Cardiac muscle cell (in vitro differentiated cells and primary cell): Measurements from ENCODE around the gene AHNAK. TPM values are rescaled to one million over a fixed set of nuclear protein-coding genes. Genes with fewer than 3 reads are reported as not detected.
A peak's percentile ranks its signal among the peaks of the same experiment; 100 is the strongest.

Experiments used
- DNase-seq, 2 donors: peaks; one replicate each; pipeline versions ENCODE4 v3.0.0 to v3.0.0-alpha.2; 2010 to 2017; ENCODE audit warnings: low read depth in 1 of 2, low spot score in 1 of 2
- H3K27ac ChIP-seq: fragments of 200-600 bp; sonication (generic); 2 replicates; pipeline ENCODE4 v1.5.1; 2016
- H3K27me3 ChIP-seq: fragments of 200-600 bp; sonication (generic); 2 replicates; pipeline ENCODE4 v1.6.0; 2016; ENCODE audit warnings: control low read depth
- H3K36me3 ChIP-seq: fragments of 200-600 bp; sonication (generic); 2 replicates; pipeline ENCODE4 v1.5.1; 2016; ENCODE audit warnings: control low read depth
- H3K4me1 ChIP-seq: fragments of 200-600 bp; sonication (generic); 2 replicates; pipeline ENCODE4 v1.8.1; 2017; ENCODE audit warnings: low read depth, mild to moderate bottlenecking, mixed run types
- H3K4me3 ChIP-seq: fragments of 200-600 bp; sonication (generic); 2 replicates; pipeline ENCODE4 v1.5.1; 2016; ENCODE audit warnings: mild to moderate bottlenecking
- H3K9me3 ChIP-seq: fragments of 200-600 bp; sonication (generic); 2 replicates; pipeline ENCODE4 v1.5.1; 2017; ENCODE audit warnings: low read depth, mild to moderate bottlenecking, control low read depth
- CTCF ChIP-seq: IDR thresholded peaks from 2 replicates; pipeline ENCODE4 v1.5.1; 2012; ENCODE audit warnings: low read depth, mild to moderate bottlenecking, low read length
- polyA plus RNA-seq: library from polyadenylated mRNA; unstranded; fragments of >200 nt; fragmentation: Nextera tagmentation; extraction: Ambion mirVana; gene quantifications from 2 replicates; pipeline ENCODE4 v1.2.1, GENCODE V29; 2016
- total RNA-seq: library from RNA; depleted of rRNA; stranded (reverse); fragments of >200 nt; gene quantifications from 2 replicates; pipeline ENCODE4 v1.2.3, GENCODE V29; 2016

AHNAK gene
- total and polyA plus RNA-seq, 2 experiments from 2014 or later = 13.4 to 77.1 TPM

- no peaks in the 10 kb centered on the region for H3K9me3 ChIP-seq
- no peaks in the 10 kb centered on the region for H3K27me3 ChIP-seq
These were observed 66.9 kb downstream of the AHNAK start for GRCh38 chr11:62479631-62480201.

GRCh38 chr11:62477927-62478326 is 68.7 kb downstream of the AHNAK start:
- Histone ChIP-seq H3K9me3 (no peaks in the 10 kb centered on the region), H3K36me3 (no peaks in the 10 kb centered on the region), H3K4me1 (peaks cover 24% of the 10 kb centered on the region), H3K4me3 (no peak overlapping the region), H3K27ac (peak overlapping the region; percentile 30), H3K27me3 (no peaks in the 10 kb centered on the region)
- DNase-seq = no peak
- no peak for TF ChIP-seq CTCF

More at GRCh38 chr11:62479631-62480201, 66.9 kb downstream of the AHNAK start:
- no peak for TF ChIP-seq CTCF
- Histone ChIP-seq H3K4me3 (no peak overlapping the region), H3K4me1 (peaks cover 24% of the 10 kb centered on the region), H3K27ac (peak overlapping the region; percentile 81), H3K36me3 (no peaks in the 10 kb centered on the region)
- DNase-seq = peak in 1 of 2 donors; percentile 31

GRCh38 chr11:62472063-62472884 is 74.3 kb downstream of the AHNAK start:
- peak overlapping the region; percentile 92 for H3K27ac ChIP-seq

GRCh38 chr11:62471603-62472002 is 75.0 kb downstream of the AHNAK start:
- Histone ChIP-seq H3K36me3 (no peaks in the 10 kb centered on the region), H3K27me3 (no peaks in the 10 kb centered on the region), H3K4me1 (peaks cover 14% of the 10 kb centered on the region), H3K27ac (peak overlapping the region; percentile 92), H3K4me3 (no peak overlapping the region), H3K9me3 (no peaks in the 10 kb centered on the region)
- no peak for TF ChIP-seq CTCF
- no peak for DNase-seq

More at GRCh38 chr11:62472063-62472884, 74.3 kb downstream of the AHNAK start:
- H3K4me1 ChIP-seq = peaks cover 11% of the 10 kb centered on the region
- no peaks in the 10 kb centered on the region for H3K36me3 ChIP-seq
- no peaks in the 10 kb centered on the region for H3K9me3 ChIP-seq
- peak; percentile 55 to 81 for DNase-seq
- TF ChIP-seq CTCF = no peak
- no peak overlapping the region for H3K4me3 ChIP-seq
- H3K27me3 ChIP-seq = no peaks in the 10 kb centered on the region

- H3K36me3 ChIP-seq = no peaks in the 10 kb centered on the region
- no peak overlapping the region for H3K4me3 ChIP-seq
- peaks cover 18% of the 10 kb centered on the region for H3K4me1 ChIP-seq
- no peak for TF ChIP-seq CTCF
- H3K27me3 ChIP-seq = no peaks in the 10 kb centered on the region
- no peak overlapping the region for H3K27ac ChIP-seq
- no peaks in the 10 kb centered on the region for H3K9me3 ChIP-seq
- DNase-seq = no peak
These were observed 78.0 kb downstream of the AHNAK start for GRCh38 chr11:62468577-62468976.
